ENCODE measurements around the gene COMMD4.

- TF ChIP-seq CTCF (IDR thresholded peaks at IDR 0.05; ENCODE audit: control extremely low read depth in 1 of 3, insufficient read depth in 1 of 3, low read depth in 1 of 3, low read length in 3 of 3) (no peak), MAX (IDR thresholded peaks at IDR 0.05) (no peak)
Observed at GRCh38 chr15:75358771-75359536, 23.1 kb downstream of the COMMD4 start.
